ENCODE data around the gene ACOX1.

Gene ACOX1

DNA sequence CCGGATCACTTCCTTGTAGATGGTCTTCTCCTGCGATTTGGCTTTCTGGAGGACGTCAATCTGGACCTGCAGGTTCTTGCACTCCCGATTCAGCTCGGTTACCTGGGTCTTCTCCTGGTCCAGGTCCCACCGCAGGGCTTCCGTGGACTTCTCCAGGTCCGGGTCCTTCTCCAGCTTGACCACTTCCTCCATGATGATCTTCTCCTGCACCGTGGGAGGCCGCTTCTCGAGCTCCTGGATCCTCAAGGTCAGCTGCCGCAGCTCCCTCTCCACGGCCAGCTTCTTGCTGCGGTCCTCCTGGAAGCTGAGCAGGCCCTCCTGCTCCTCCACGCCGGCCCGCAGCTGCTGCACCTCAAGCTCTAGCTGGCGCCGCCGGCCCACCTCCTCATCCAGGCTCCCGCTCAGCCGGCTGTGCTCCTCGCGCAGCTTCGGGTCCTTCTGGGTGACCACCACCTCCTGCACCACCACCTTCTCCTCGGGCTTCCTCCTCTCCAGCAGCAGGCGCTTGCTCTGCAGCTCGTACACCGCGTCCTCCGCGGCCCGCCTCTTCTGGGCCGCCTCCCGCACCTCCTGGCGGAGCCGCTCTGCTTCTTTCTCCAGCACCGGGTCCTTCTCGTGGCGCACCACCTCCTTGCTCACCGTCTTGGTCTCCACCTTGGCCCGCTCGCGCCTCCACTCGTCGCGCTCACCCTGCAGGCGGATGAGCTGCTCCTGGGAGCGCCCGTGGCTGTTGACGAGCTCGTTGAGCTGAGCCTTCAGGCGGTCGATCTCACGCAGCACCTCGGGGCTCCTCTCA, 29.9 kb upstream of the ACOX1 start:
- DNase-seq (ENCODE audit: insufficient read length, low spot score), result no peak
- TF ChIP-seq CTCF (IDR thresholded peaks at IDR 0.05; ENCODE audit: insufficient read depth, missing control alignments), result no peak
- FAIRE-seq, result no peak

DNA sequence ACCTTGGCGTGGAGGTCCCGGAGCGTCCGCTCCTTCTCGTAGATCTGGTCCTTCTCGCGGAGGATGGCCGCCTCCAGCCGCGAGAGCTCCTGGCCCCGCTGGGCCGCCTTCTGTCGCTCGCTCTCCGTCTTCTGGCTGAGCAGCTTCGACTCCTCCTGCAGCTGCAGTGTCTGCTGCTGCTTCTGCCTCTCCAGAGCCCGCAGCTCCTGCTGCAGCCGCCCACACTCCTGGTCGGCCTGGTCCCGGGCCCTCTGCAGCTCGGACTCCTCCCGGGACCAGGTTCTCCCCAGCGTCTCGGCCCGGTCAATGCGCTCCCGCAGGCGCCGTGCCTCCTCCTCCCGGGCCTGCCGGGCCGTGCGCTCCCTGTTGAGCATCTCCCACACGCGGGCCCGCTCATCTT, 29.2 kb upstream of the ACOX1 start:
- TF ChIP-seq CTCF (IDR thresholded peaks at IDR 0.05; ENCODE audit: insufficient read depth, missing control alignments), result no peak
- DNase-seq (ENCODE audit: insufficient read length, low spot score) (no peak), FAIRE-seq (no peak)

DNA sequence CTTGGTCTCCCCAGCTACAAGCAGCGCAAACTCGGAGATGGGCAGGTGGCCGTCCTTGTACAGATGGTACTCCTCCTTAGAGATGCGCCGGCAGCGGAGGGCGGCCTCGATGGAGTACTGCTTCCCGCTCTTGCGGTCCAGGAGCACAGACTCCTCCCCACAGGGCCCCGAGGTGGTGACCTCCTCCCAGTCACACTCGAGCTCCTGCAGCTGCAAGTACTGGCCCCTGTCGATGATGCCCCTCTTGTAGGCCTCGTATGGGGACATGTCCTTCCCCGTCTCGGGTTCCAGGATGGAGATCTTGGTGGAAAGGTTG, 28.8 kb upstream of the ACOX1 start:
- FAIRE-seq (no peak), DNase-seq (ENCODE audit: insufficient read length, low spot score) (no peak)
- TF ChIP-seq CTCF (IDR thresholded peaks at IDR 0.05; ENCODE audit: insufficient read depth, missing control alignments), result no peak

GRCh38 chr17:76007131-76007849, 28.3 kb upstream of the ACOX1 start:
- no peak for TF ChIP-seq CTCF (IDR thresholded peaks at IDR 0.05; ENCODE audit: insufficient read depth, missing control alignments)
- DNase-seq (ENCODE audit: insufficient read length, low spot score) (no peak), FAIRE-seq (no peak)

- no peak for FAIRE-seq
- DNase-seq (ENCODE audit: insufficient read length, low spot score), result peak; percentile 83
- TF ChIP-seq CTCF (IDR thresholded peaks at IDR 0.05; ENCODE audit: insufficient read depth, missing control alignments), result peak; percentile 89
These were observed 26.5 kb upstream of the ACOX1 start for GRCh38 chr17:76005263-76006149.

GRCh38 chr17:76004750-76005262, 25.8 kb upstream of the ACOX1 start:
- DNase-seq (ENCODE audit: insufficient read length, low spot score) (no peak), FAIRE-seq (no peak)
- no peak for TF ChIP-seq CTCF (IDR thresholded peaks at IDR 0.05; ENCODE audit: insufficient read depth, missing control alignments)
